Stimulated activated CD4-positive, alpha-beta T cell treated with anti-CD3 and anti-CD28 coated beads, TNF-alpha, amount 100 ng/mL, for 4 hours (primary cell): ENCODE results near the gene RNF150.

Source experiments
- DNase-seq, 3 experiments: peaks; one replicate each; pipeline ENCODE4 v3.0.0-alpha.2; 2020; ENCODE audit warnings: low read depth in 3 of 3

Gene RNF150

DNA sequence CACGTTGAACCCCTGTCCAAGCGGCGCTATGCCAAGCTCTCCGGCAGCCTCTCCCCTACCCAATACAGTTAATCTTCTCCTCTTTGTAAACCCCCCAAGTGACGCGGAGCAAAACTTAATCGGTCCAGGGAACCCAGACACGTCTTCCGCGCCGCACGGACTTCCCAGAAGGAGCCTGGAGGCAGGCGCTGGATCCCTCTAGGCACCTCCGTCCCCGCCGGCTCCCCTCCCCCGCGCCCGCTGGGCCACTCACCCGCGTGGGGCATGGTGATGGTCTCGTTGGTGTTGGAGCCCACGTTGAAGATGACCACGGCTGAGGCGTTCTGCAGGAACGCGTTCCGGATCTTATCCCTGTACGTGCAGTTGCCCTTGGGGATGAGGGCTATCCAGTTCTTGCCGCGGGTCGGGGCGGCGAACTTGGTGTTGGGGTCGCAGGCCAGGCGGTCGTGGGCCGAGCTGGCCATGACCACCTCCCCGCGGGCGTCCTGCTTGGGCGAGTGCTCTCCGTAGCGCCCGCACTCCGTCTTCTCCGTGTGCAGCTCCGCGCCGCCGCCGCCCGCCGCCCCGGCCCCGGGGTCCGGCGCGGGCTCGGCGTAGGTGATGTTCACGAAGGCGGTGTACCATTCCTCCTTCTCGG lies 1.1 kb downstream of the RNF150 start:
- no peak for DNase-seq

DNA sequence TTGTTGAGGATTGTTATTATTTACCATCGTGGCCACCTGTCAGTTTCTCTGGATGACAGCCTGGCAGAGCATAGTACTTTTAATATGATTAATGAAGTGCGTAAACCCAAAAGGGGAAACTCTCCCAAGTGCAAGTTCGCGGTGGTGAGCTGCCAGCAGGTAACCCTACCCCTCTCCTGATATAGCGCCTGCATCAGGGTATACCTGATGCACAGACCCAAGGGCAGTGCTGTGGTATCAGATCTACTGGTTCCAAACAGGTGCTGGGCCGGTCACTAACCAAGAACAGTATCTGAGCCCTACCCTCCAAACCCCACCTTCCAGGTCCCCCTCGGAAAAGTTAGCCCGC lies 1.6 kb downstream of the RNF150 start:
- no peak for DNase-seq

DNA sequence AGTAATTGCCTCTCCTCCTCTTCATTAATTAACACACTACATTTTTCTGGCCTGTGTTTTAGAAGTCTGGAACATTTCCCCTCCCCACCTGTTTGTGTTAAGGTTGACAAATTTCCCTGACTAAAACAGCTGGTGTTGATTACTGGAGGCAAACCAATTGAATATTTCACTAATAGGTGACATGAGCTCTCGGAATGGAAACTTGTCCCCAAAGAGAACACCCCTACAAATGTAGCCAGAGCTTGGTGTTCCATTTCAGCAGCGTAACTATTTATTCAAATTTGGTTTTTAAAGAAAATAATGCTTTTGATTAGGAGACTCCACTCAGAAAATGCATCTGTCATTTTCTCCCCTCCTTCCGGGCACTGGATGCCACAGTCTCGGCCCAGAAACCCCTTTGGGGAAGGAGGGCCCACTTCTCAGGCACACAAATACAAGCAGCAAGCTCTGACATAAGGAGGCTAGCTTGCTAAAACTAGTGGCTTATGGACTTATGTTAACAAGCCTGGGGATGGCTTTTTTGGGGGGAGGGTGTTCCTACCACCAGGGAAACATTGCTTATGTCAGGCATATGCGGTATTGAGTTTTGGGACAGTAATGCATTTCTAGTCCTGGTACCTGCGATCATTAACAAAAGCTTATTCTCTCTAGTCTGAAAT lies 2.2 kb downstream of the RNF150 start:
- DNase-seq = no peak

DNA sequence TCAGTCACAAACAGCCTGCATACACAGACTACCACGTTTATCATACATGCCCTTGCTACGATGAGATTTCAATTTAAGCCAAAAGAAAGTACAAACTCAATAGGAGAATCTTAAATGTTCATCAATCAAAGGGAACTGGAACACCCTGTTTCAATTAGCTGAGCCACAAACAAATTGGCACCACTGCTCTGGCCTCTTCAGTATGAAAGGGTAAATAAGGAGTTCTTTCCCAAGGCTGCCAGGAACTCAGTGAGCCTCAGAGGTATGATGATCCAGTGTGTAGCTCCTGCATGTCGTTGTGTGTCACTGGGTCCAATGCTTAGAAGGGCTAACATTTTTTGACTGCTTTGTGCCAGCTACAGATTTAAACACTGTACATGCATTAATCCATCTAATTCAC lies 5.4 kb downstream of the RNF150 start:
- no peak for DNase-seq

DNA sequence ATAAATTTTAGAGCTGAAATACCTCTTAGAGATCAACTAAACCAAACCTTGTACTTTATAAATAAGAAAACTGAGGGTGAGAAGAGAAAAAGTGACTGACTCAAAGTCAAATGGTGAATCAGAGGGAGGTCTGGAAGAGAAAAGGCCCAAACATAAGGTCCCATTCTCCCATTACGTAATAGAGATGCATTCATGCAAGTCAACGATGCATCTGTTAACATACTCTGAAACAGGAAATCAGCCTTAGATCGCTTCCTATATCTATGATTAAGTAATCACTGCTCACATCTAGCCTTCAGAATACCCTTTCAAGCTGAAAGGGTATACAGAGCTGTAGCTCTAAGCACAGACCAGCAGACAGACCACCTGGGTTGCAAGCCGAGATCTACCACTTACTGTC lies 6.5 kb downstream of the RNF150 start:
- no peak for DNase-seq

DNA sequence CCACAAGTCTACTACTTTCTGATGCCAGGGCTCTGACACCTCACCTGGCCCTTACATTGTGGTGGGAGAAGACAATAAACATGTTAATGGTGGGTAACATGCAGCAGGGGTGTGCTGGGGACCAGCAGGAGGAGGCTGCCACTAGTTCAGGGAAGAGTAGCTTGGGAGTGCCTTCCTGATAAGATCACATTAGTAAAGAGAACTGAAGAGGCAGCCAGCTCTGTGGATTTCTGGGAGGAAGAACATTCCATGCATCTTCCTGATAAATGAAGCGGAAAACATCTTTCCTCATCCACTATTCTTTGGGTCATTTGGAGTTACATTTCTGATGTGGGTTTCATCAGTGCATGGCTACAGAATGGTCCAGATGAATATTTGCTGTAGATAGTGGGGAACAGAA lies 9.0 kb downstream of the RNF150 start:
- no peak for DNase-seq

DNA sequence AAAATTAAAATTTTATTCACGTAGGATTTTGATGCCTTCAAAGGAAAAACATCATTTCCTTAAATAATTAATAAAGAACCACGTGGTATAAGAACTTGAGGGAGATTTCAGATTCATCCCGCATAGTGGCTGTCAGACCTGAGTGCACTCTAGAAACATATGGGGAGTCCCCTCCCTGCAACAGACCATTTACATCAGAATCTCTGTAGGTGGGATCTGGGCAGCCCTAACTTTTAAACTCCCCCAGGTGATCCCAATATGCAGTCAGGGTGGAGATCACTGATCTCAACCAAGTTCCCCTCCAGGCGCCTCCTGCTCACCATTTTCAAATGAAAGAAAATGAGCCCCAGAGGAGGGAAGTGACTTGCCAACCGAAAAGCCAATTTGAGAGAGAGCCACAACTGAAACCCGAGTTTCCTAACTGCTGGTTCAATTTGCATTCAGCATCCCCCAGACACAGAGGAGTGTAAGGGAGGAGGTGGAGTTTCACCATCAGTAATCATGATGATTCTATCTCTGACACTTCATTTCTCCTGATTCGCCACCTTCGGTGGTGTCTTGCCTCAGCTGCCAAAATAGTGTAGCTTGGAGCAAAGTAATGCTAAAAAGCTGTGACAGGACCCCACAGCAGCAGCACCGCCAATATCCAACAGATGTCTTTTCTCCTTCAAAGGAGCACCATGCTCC lies 11.4 kb downstream of the RNF150 start:
- DNase-seq = no peak

DNA sequence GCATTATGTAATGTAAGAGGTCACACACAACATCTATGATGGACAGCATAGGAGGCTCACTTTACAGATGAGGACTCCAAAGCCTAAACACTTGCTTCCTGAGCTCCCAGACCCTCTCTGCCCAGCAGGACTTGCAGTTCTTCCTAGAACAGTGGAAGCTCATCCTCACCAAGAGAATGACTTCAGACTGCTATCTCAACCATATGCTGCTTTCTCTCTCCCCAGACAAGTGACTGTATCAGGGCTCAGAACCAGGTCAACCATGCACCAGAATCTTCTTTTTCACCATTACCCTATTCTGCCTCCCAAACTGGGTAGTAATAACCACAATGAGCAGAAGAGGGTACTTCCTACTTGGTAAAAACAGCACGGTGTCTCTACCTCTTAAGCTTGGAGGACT lies 12.2 kb downstream of the RNF150 start:
- no peak for DNase-seq

DNA sequence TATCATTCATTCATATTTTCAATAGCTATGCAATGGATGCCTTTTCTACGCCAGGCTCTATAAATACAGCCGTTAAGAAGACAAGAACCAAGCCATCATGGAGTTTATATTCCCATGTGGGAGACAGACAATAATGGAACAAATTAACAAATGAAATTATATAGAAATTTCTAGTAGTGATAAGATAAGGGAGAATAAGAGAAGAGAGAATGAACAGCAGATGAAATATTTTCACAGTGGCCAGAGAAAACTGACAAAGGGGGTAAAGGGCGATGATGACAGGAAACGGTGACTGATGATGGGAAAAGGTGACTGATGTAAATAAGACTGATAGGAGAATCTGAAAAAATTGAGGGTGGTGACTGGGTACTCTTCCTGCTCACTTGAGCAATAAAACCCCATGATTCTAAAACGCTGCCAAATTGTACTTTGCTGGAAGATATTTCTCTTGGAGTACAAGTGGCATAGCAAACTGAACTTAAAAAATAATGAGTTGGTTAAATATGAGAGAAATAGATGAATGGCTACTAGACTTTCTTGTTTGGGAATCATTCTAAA lies 13.2 kb downstream of the RNF150 start:
- DNase-seq = no peak

DNA sequence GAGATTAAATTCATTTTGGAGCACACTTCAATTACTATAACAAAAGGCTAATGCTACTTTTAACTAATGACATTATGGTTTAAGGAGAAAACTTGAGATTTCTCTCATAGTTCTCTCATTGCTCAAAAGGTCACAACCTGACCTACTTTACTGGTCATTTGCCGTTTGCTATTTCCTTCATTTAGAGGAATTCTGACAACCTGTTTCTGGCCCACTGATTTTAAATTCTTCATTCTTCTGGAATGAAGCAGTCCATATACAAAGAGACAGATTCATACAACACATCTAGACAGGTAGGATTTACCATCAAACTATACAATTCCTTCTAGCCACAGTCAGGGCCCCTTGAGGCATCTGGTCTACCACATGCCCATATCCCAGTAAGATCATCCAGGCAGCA lies 14.2 kb downstream of the RNF150 start:
- DNase-seq = no peak

DNA sequence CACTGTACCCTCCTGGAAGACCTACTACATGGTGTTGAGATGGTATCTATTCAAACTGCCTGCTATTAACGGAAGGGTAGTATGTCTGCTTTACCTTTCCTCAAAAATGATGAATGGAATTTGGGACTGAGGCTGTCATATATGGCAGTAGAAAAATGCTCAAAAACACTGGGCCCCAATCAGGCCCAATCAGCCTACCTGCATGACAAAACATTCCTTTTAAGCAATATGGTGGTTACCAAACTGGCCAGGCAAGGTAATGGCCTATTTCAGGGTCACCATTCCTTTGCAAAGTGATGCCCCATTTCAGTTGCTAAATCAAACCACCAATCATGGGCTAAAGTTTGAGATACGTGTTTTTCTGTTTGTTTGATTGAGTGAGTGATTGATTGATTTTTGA lies 14.9 kb downstream of the RNF150 start:
- DNase-seq = no peak

DNA sequence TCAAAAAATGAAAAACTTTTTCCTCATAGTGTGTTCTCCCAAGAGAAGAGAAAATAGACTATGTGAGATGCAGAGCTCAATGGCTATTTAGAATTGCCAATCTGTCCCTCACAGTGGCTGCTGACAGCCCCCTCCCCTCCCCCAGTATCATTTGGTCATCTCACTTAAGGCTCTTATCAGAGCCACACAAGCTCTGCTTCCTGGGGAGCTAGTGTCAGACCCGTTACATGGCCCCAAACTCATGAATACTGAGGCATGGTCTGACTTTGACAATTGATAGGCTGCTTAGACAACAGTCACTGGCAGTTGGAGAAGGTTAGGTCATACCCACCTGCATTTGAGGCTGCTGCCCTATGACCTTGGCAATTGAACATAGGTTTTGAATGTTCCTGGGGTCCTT lies 15.3 kb downstream of the RNF150 start:
- no peak for DNase-seq

DNA sequence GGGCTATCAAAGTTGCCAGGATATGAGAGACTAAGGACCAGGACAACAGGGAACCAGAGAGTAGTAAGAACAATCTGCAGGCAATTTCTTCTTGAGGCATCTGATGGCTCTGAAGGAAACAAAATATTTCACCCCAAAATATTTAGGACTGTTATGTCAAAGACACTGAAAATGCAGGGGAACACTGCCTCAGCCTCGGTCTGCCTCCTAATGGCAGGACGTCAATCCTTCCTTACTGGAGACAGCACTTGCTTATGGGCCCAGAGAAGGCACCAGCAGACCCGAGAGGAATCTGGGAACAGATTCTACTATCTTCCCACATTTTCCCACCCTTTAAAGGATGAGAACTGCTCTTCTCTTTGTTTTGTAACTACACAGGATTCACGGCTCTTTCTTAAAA lies 23.3 kb downstream of the RNF150 start:
- DNase-seq = no peak

DNA sequence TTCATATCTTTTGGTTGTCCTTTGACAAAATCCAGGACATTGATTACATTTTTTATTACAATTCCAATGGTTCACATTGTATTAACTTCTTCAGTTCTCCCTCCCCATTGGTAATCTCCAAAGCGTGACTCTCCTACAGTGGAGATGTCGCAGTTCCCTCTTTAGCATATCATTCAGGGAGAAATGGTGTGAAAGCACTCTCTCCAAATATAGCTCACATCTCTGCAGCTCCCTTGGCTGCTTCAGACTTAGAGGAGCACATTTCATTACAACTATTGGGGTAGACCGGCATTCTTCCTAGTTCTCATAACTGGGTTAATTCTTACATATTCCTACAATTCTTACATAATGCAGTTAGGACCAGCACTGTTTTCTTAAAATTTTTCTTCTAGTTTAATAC lies 25.3 kb downstream of the RNF150 start:
- DNase-seq = no peak

DNA sequence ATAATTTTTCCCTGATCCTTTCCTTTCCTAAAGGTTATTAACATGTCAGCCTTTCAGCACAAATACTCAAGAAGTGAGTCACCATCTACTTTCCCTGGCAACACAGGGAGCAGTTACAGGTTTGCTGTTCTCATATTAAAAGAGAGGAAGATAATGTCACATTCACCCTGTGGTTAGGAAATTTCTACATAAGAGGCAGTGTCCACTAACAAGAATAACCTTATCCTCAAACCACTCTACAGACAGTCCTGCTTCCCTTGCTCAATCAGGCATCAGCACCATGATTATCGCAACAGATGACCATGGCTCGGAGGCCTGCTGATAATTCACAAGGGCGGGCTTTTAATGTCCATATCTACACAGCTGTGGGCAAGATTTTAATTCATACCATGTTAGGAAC lies 30.9 kb downstream of the RNF150 start:
- DNase-seq = no peak

DNA sequence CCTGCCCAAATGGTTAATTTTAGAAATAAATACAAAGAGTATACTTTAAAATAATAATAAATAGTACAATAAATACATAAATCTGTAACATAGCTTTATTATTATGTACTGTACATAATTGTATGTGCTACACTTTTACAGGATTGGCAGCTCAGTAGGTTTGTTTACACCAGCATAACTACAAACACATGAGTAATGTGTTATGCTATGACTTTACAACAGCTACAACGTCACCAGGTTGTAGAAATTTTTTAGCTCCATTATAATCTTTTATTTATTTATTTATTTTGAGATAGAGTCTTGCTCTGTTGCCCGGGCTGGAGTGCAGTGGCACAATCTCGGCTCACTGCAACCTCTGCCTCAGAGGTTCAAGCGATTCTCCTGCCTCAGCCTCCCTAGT lies 31.8 kb downstream of the RNF150 start:
- no peak for DNase-seq

DNA sequence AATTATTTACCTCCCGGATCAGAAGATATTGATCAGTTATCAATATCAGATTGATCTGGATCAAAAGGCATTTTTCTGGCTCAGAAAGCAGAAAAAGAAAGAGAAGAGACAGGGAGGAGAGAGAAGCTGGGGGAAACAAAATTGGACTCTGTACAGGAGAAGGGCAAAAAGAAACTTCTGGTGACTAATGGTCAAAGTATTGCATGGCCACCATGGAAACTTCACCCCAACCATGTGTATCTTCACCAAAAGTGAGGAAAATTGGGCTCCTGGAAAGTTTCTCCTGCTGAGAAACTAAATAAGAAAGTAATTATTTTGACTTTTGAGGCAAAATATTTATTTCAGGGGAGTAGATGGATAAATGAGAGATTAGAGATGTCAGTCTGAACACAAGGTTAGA lies 33.9 kb downstream of the RNF150 start:
- no peak for DNase-seq

DNA sequence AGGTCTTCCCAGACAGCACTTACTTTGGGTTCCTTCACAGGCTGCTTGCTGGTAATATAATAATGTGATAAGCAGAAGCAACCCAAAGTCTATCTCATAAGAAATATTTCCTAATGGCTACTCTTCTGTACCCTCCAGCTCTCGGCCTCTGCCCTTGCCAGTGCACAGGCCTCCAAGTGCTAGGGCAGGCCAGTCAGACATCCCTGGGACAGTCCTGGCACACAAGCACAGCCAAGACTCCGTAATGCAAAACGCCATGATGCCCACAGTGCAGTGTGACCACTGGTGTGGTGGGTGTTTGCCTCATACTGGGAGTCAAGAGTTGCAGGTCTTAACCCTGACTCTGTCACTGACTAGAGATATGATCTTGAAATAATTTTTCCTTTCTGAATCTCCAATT lies 35.1 kb downstream of the RNF150 start:
- DNase-seq = no peak

DNA sequence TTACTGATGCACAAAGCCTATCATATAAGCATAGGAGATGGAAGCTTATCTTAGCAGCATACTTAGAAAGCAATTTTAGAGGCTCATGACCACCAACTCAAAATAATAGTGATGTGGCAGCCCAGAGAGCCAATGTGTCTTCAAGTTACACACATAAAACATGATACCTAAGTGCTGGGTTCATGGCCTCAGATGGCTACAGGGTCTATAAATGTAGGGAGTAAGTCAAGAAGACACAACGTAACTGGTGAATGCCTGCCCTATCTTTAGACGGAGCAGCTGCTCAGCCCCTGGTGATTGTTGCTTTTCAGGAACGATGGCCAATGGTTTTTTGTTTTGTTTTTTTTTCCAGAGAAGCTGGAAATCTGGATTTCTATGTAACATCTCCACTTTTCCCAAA lies 42.8 kb downstream of the RNF150 start:
- no peak for DNase-seq

DNA sequence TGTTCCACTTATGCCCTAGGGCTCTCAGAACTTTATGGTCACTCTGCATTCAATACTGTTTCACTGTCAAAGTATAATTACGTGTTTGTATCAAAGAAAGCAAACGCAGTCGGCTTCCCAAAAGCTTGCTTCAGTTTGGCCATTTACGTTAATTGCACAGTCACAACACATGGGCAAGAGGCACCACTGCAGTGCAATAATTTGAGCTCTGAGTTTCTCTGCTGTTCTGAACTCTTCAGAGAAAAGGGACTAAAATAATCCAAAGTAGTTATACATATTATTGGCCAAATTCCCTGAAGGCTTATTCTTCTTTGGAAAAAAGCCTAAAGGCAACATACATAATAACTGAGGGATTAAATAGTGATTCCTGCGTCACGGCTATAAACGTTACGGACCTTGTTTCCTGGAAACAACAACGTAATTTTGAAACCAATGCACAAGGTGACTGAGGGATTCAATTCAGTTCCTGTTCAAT lies 51.3 kb downstream of the RNF150 start:
- no peak for DNase-seq

DNA sequence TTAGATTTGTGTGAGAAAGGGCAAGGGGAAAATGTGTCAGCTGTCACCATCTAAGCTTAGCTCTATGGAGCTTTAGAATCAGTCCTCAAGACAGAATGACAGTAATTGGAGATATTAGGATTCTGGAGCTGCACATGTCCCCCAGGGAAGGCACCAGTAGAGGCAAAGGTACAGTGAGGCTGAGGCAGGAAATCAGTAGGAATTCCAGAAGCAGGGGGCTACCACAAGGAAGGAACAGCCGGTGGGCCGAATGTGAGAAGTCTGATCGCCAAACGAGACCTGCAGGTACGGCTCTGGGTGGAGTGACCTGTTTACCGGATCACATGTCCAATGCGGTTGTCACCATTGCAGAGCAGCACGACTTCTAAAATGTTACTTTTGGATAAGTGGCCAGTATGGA lies 52.6 kb downstream of the RNF150 start:
- no peak for DNase-seq

DNA sequence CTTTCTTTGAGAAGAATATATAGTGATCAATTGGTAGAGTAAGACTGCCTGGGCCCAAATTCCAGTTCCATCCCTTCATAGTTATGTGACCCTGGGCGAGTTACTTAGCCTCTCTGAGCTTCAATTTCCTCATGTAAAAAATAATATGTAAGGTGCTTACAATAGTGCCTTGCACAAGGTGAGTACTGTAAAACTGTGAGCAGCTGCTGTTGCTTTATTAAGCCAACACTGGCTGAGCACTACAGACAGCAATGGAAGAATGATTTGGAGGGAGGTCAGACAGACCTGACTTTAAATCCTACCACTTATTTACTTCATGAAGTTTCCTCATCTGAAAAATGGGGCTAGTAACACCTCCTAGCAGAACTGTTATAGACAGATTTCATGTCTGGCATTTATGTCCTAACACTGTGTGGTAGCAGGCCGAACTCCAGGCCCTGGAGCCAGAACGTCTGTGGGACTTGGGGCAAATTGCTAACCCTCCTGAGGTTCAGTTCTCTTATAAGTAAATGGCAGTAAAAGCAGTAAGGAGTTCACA lies 53.8 kb downstream of the RNF150 start:
- DNase-seq = no peak

DNA sequence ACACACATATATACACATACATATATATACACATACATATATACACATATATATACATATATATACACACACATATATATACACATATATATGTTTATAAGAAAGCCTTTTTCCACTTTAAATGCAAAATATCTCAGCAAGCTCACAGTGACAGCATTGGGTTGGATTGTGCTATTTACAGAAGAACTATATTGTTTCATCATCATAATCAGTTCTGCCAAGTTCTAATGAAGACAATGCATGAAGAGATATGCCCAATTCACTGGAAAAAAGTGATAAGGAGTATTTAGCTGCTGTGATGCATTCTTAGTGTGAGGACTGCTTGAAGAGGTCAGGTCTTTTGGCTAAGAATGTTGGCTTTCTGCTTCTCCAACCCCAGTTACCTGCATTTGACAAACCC lies 54.4 kb downstream of the RNF150 start:
- DNase-seq = no peak
